ENCODE results near the gene MBIP.

DNA sequence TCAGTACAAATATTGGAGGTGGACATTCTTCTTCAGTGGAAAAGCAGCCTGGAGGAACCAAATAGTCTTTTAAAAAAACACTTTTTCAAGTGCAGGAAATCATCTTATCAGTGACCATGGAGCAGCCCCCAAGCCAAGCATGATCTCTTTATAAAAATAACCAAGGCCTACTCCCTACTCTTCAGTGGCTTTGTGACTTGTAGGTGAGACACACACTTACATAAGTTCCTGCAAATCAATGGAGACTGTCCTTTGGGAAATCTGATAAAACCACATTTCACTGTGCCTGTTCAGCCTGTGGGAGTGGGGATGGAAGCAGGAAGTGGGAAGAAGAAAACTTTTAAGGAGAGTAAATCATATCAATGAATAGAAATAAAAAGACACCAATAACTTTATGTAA, 56.3 kb downstream of the MBIP start:
- no peak for TF ChIP-seq FOXM1 (IDR thresholded peaks at IDR 0.05; ENCODE audit: borderline replicate concordance, low read depth)
- TF ChIP-seq YY1 (IDR thresholded peaks at IDR 0.05; ENCODE audit: low read depth) = no peak
- TF ChIP-seq CEBPB (IDR thresholded peaks at IDR 0.05) = no peak
- no peak for TF ChIP-seq TAF1 (IDR thresholded peaks at IDR 0.05; ENCODE audit: low read depth)
- no peak for TF ChIP-seq RAD21 (IDR thresholded peaks at IDR 0.05; ENCODE audit: low read depth)
- no peak for TF ChIP-seq EP300 (IDR thresholded peaks at IDR 0.05; ENCODE audit: borderline replicate concordance)
- TF ChIP-seq, protein P1, sequence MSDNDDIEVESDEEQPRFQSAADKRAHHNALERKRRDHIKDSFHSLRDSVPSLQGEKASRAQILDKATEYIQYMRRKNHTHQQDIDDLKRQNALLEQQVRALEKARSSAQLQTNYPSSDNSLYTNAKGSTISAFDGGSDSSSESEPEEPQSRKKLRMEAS (IDR thresholded peaks at IDR 0.05) = no peak

All from Ishikawa (cell line).